H1 (cell line): ENCODE measurements around the gene AOAH. TPM values are rescaled to one million over a fixed set of nuclear protein-coding genes. Genes with fewer than 3 reads are reported as not detected.

Experiments used
- CTCF ChIA-PET: fragments of 300-600 bp; sonication (Branson Sonifier 250); formaldehyde crosslinking; loops from one replicate; lab custom pipeline; 2021; ENCODE audit not compliant: partially characterized antibody; lab: Charles Lee
- POLR2A ChIA-PET: fragments of 300-600 bp; sonication (Branson Sonifier 250); formaldehyde crosslinking; loops from one replicate; lab custom pipeline; 2021; ENCODE audit warnings: inconsistent platforms; ENCODE audit not compliant: partially characterized antibody; lab: Charles Lee
- DNase-seq, 2 experiments: peaks; one replicate each; pipeline versions ENCODE4 v3.0.0 to v3.0.0-alpha.2; 2010 to 2022; ENCODE audit warnings: low spot score in 2 of 2, low read depth in 1 of 2, mixed read lengths in 1 of 2
- FAIRE-seq: peaks from 2 replicates; lab custom pipeline; 2011; peaks lifted over from hg19 to GRCh38; lab: Jason Lieb, UNC
- H2AFZ ChIP-seq: 2 replicates; pipeline ENCODE4 v1.8.1; 2012; ENCODE audit warnings: low read length, inconsistent platforms
- H2AK5ac ChIP-seq: 2 replicates; pipeline ENCODE4 v1.6.1; 2013; ENCODE audit warnings: low read depth, low read length
- H2BK120ac ChIP-seq: replicated peaks from 2 replicates; pipeline ENCODE3; 2013; ENCODE audit warnings: low read depth, low read length, inconsistent platforms
- H2BK12ac ChIP-seq: 2 replicates; pipeline ENCODE4 v1.6.1; 2013; ENCODE audit warnings: low read depth, low read length
- H2BK15ac ChIP-seq: 2 replicates; pipeline ENCODE4 v1.6.1; 2013; ENCODE audit warnings: low read length
- H2BK20ac ChIP-seq: 2 replicates; pipeline ENCODE4 v1.6.1; 2013; ENCODE audit warnings: low read length
- H2BK5ac ChIP-seq: 2 replicates; pipeline ENCODE4 v1.6.1; 2013; ENCODE audit warnings: low read depth, low read length
- H3K14ac ChIP-seq: 2 replicates; pipeline ENCODE4 v1.6.1; 2013; ENCODE audit warnings: inconsistent platforms; ENCODE audit not compliant: insufficient read length
- H3K18ac ChIP-seq: 2 replicates; pipeline ENCODE4 v1.6.1; 2013; ENCODE audit warnings: low read length; ENCODE audit errors: extremely low read depth
- H3K23ac ChIP-seq: 2 replicates; pipeline ENCODE4 v1.6.1; 2013; ENCODE audit warnings: inconsistent platforms; ENCODE audit not compliant: insufficient read length
- H3K23me2 ChIP-seq: 2 replicates; pipeline ENCODE4 v1.6.1; 2013; ENCODE audit warnings: low read depth, low read length
- H3K27ac ChIP-seq: 2 replicates; pipeline ENCODE4 v1.6.1; 2011; ENCODE audit warnings: low read depth, low read length, inconsistent platforms
- H3K27me3 ChIP-seq, 4 experiments: replicated peaks in 1 of 4; 1 replicate in 1 of 4; 2 replicates in 3 of 4; pipeline versions ENCODE4 v1.6.1 to v1.8.1; 2011 to 2013; ENCODE audit warnings: low read length in 3 of 4, mild to moderate bottlenecking in 3 of 4, inconsistent platforms in 2 of 4, mixed read lengths in 2 of 4, moderate library complexity in 1 of 4; ENCODE audit not compliant: control insufficient read depth in 3 of 4, insufficient read depth in 3 of 4; ENCODE audit errors: extremely low read depth in 1 of 4
- H3K36me3 ChIP-seq, 4 experiments: 2 replicates each; pipeline versions ENCODE4 v1.6.1 to v1.8.1; 2011 to 2013; ENCODE audit warnings: mild to moderate bottlenecking in 4 of 4, low read length in 3 of 4, moderate library complexity in 2 of 4, control low read depth in 1 of 4, inconsistent platforms in 1 of 4; ENCODE audit not compliant: insufficient read depth in 4 of 4, control insufficient read depth in 2 of 4
- H3K4ac ChIP-seq: replicated peaks from 2 replicates; pipeline ENCODE3; 2013; ENCODE audit warnings: low read length, low read depth, mixed read lengths, inconsistent platforms; ENCODE audit not compliant: insufficient read length
- H3K4me1 ChIP-seq, 4 experiments: replicated peaks in 1 of 4; 1 replicate in 1 of 4; 2 replicates in 3 of 4; pipeline versions ENCODE4 v1.6.1 to v1.8.1; 2011 to 2013; ENCODE audit warnings: low read length in 3 of 4, inconsistent platforms in 2 of 4, mixed read lengths in 1 of 4; ENCODE audit not compliant: insufficient read depth in 4 of 4, control insufficient read depth in 3 of 4
- H3K4me2 ChIP-seq, 2 experiments: 2 replicates each; pipeline versions ENCODE4 v1.6.1 to v1.8.1; 2011 to 2013; ENCODE audit warnings: low read depth in 2 of 2, low read length in 2 of 2, control low read depth in 1 of 2, inconsistent platforms in 1 of 2, mild to moderate bottlenecking in 1 of 2; ENCODE audit not compliant: insufficient read depth in 1 of 2
- H3K4me3 ChIP-seq, 4 experiments: fragments of 200-600, 300-600 bp in 1 of 4; sonication (generic), shearing (Covaris generic), sonication (Bioruptor Twin) in 1 of 4; 2 replicates each; pipeline versions ENCODE4 v1.5.1 to v1.8.1; 2011 to 2016; ENCODE audit warnings: low read length in 4 of 4, low read depth in 3 of 4, control low read depth in 2 of 4, inconsistent platforms in 2 of 4, mild to moderate bottlenecking in 2 of 4, mixed read lengths in 1 of 4, moderate library complexity in 1 of 4; ENCODE audit not compliant: insufficient read depth in 2 of 4; ENCODE audit errors: extremely low read depth in 1 of 4
- H3K56ac ChIP-seq: replicated peaks from 2 replicates; pipeline ENCODE3; 2013; ENCODE audit warnings: low read depth, mild to moderate bottlenecking, mixed read lengths, low read length, inconsistent platforms; ENCODE audit not compliant: insufficient read length
- H3K79me1 ChIP-seq: 2 replicates; pipeline ENCODE4 v1.6.1; 2013; ENCODE audit warnings: low read depth, low read length, control low read depth
- H3K79me2 ChIP-seq, 2 experiments: 2 replicates each; pipeline versions ENCODE4 v1.6.1 to v1.8.1; 2012 to 2013; ENCODE audit warnings: low read length in 2 of 2, mild to moderate bottlenecking in 2 of 2, inconsistent platforms in 1 of 2; ENCODE audit not compliant: insufficient read depth in 2 of 2, control insufficient read depth in 1 of 2
- H3K9ac ChIP-seq, 4 experiments: replicated peaks in 1 of 4; 1 replicate in 1 of 4; 2 replicates in 3 of 4; pipeline versions ENCODE4 v1.6.1 to v1.8.1; 2011 to 2013; ENCODE audit warnings: low read depth in 3 of 4, low read length in 3 of 4, control low read depth in 2 of 4, mild to moderate bottlenecking in 2 of 4, moderate library complexity in 2 of 4, inconsistent platforms in 1 of 4; ENCODE audit errors: extremely low read depth in 1 of 4
- H3K9me3 ChIP-seq, 2 experiments: 2 replicates each; pipeline versions ENCODE4 v1.6.1 to v1.8.1; 2012 to 2013; ENCODE audit warnings: mild to moderate bottlenecking in 2 of 2, moderate library complexity in 2 of 2, control low read depth in 1 of 2, inconsistent platforms in 1 of 2, low read depth in 1 of 2, low read length in 1 of 2, mixed read lengths in 1 of 2; ENCODE audit not compliant: insufficient read depth in 2 of 2
- H4K20me1 ChIP-seq, 2 experiments: replicated peaks in 1 of 2; 2 replicates each; pipeline versions ENCODE3 to v1.8.1; 2011 to 2013; ENCODE audit warnings: inconsistent platforms in 2 of 2, low read length in 2 of 2, mild to moderate bottlenecking in 1 of 2; ENCODE audit not compliant: insufficient read depth in 2 of 2, control insufficient read depth in 1 of 2
- H4K5ac ChIP-seq: 2 replicates; pipeline ENCODE4 v1.6.1; 2013; ENCODE audit warnings: low read length, low read depth, mixed read lengths, inconsistent platforms; ENCODE audit not compliant: insufficient read length
- H4K8ac ChIP-seq: 2 replicates; pipeline ENCODE4 v1.8.0; 2013; ENCODE audit warnings: mild to moderate bottlenecking, moderate library complexity, low read length, inconsistent platforms; ENCODE audit not compliant: insufficient read depth; ENCODE audit errors: extremely low read depth
- H4K91ac ChIP-seq: replicated peaks from 2 replicates; pipeline ENCODE3; 2013; ENCODE audit warnings: low read length, mixed read lengths, inconsistent platforms; ENCODE audit not compliant: insufficient read length
- CREB1 ChIP-seq: IDR thresholded peaks from 2 replicates; pipeline ENCODE4 v1.6.1; 2012; ENCODE audit warnings: inconsistent platforms
- SAP30 ChIP-seq: fragments of 300-600 bp; sonication (generic); IDR thresholded peaks from 2 replicates; pipeline ENCODE4 v1.7.1; 2012; ENCODE audit warnings: low read length, moderate library complexity, mild to moderate bottlenecking, inconsistent platforms; ENCODE audit not compliant: insufficient read depth, insufficient replicate concordance
- SP4 ChIP-seq: IDR thresholded peaks from 2 replicates; pipeline ENCODE4 v1.6.1; 2012; ENCODE audit warnings: low read length, inconsistent platforms
- TAF7 ChIP-seq: optimal IDR thresholded peaks from 2 replicates; pipeline ENCODE3; 2011; ENCODE audit warnings: low read depth, mild to moderate bottlenecking, inconsistent platforms, low read length, moderate library complexity, borderline replicate concordance
- YY1 ChIP-seq: IDR thresholded peaks from 2 replicates; pipeline ENCODE4 v1.6.1; 2011; ENCODE audit warnings: low read depth, mild to moderate bottlenecking, low read length
- WGBS, 2 experiments: shearing (Covaris generic) in 1 of 2; methylation state at CpG; one replicate each; pipeline versions ENCODE4 v1.1.6 to v1.1.7; 2013 to 2015; ENCODE audit warnings: low lambda C conversion rate in 2 of 2, mixed read lengths in 2 of 2, inconsistent platforms in 1 of 2, low coverage in 1 of 2, missing lambda C conversion rate in 1 of 2; ENCODE audit not compliant: insufficient replicate concordance in 2 of 2, insufficient coverage in 1 of 2, insufficient read length in 1 of 2; ENCODE audit errors: extremely low coverage in 1 of 2, missing lambda C conversion rate in 1 of 2; 5-methylcytosine and 5-hydroxymethylcytosine counted together
- polyA plus RNA-seq, 7 experiments: library from polyadenylated mRNA; depleted of rRNA in 3 of 7; stranded (reverse) in 5 of 7; unstranded in 2 of 7; fragments of >200 nt in 5 of 7; fragments of 200-250 nt in 2 of 7; gene quantifications; 1 replicate in 5 of 7; 2 replicates in 1 of 7; 4 replicates in 1 of 7; pipeline versions ENCODE4 v1.2.1 to v1.2.3, GENCODE V29; 2011 to 2013; ENCODE audit warnings: missing spikeins in 2 of 7, mixed read lengths in 2 of 7
- total RNA-seq: library from RNA; stranded (reverse); fragmentation: NEBNext Ultra II Directional; extraction: Animal tissue kit (Norgen Biotek cat#: 25700); gene quantifications from 2 replicates; pipeline ENCODE4 v1.2.1, GENCODE V29; 2021

Gene AOAH
- total and polyA plus RNA-seq, 2 of the 8 experiments (the other 6 are each of a cell fraction or from before 2014, with no cell fraction given): 0.08 TPM; not detected in 1

DNA sequence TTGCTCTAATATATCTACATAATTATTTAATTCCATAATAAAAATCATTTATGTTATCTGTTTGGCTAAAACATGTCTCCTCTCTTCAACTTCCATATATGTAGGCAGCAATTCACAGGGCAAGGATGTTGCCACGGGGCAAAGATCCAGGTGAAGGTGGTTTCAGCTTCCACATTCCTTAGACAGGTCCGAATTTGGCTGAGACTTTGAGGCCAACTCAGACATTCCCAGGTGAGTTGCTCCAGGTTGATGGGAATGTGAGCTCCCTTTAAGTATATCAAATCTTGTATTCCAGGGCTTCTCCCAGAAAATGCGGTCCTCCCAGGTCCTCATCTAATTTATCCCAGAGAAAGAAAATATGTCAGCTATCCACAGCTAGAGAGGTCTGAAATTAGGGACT, 15.1 kb upstream of the AOAH start:
- no peaks in the 10 kb centered on the region for H3K79me1 ChIP-seq
- TF ChIP-seq YY1 (no peak), TAF7 (no peak), CREB1 (no peak), SAP30 (no peak), SP4 (no peak)
- TF ChIP-seq, all 59 proteins: peak for 0
- Histone ChIP-seq H4K5ac (no peak overlapping the region), H4K91ac (no peak overlapping the region), H4K8ac (no peak overlapping the region), H3K4me2 (no peak overlapping the region), H3K56ac (no peak overlapping the region), H3K9me3 (0 out of 4 replicates have a peak, but pooled peaks cover 0 to 2% of the 10 kb centered on the region in 2 experiments), H3K27me3 (no peaks in the 10 kb centered on the region), H3K23me2 (no peaks in the 10 kb centered on the region), H2BK120ac (no peak overlapping the region), H3K4me3 (no peak overlapping the region), H2BK5ac (0 out of 2 replicates have a peak overlapping the region, but pooled peaks have one; percentile 8), H3K27ac (no peak overlapping the region), H3K4me1 (no peaks in the 10 kb centered on the region), H2BK20ac (no peak overlapping the region), H2AK5ac (no peak overlapping the region), H3K9ac (no peak overlapping the region), H3K14ac (no peak overlapping the region), H3K79me2 (no peaks in the 10 kb centered on the region), H2BK15ac (no peak overlapping the region), H2AFZ (no peak overlapping the region), H3K4ac (no peak overlapping the region), H3K36me3 (no peaks in the 10 kb centered on the region), H2BK12ac (no peak overlapping the region), H3K23ac (no peak overlapping the region), H3K18ac (no peak overlapping the region), H4K20me1 (peaks cover 0 to 2% of the 10 kb centered on the region in 2 experiments)
- POLR2A ChIA-PET: interaction anchor here (1.0 kb wide), 1 partner anchor 46 kb away, joined by 3 read pairs; no protein-coding TSS in a partner anchor
- CTCF ChIA-PET: no interaction called here
- no peak for DNase-seq
- WGBS, 2 experiments: 88% methylated on average over 3 of the region's 3 CpGs; no CpG with 5 or more reads in 1 of the 2 experiments
- FAIRE-seq: no peak
